OCI-LY3 (cell line): ENCODE data around the gene FBLN7.

Experiments used
- H2AFZ ChIP-seq: fragments of 200-600, 300-600 bp; shearing (Covaris generic); 2 replicates; pipeline ENCODE4 v1.6.0; 2014; ENCODE audit warnings: antibody characterized with exemption, low read depth, low read length
- H3K27ac ChIP-seq: fragments of 200-600, 300-600 bp; sonication (generic); 2 replicates; pipeline ENCODE4 v1.5.1; 2014; ENCODE audit warnings: mild to moderate bottlenecking, low read length, moderate library complexity, mixed read lengths
- H3K27me3 ChIP-seq: fragments of 200-600, 300-600 bp; sonication (generic); 2 replicates; pipeline ENCODE4 v1.6.1; 2014; ENCODE audit warnings: low read depth, low read length, mixed read lengths
- H3K36me3 ChIP-seq: fragments of 200-600, 300-600 bp; sonication (generic); replicated peaks from 2 replicates; pipeline ENCODE3; 2014; ENCODE audit warnings: low read depth, low read length, mixed read lengths
- H3K4me1 ChIP-seq: fragments of 300-600, 200-600 bp; sonication (generic); 2 replicates; pipeline ENCODE4 v1.6.1; 2014; ENCODE audit warnings: low read length, mixed read lengths
- H3K4me2 ChIP-seq: fragments of 200-600, 300-600 bp; sonication (generic); 2 replicates; pipeline ENCODE4 v1.6.1; 2014; ENCODE audit warnings: low read length, mixed read lengths
- H3K4me3 ChIP-seq: fragments of 300-600, 200-600 bp; sonication (generic); 2 replicates; pipeline ENCODE4 v1.5.1; 2014; ENCODE audit warnings: antibody characterized with exemption, mild to moderate bottlenecking, low read length, moderate library complexity
- H3K79me2 ChIP-seq: fragments of 300-600, 200-600 bp; shearing (Covaris generic); 2 replicates; pipeline ENCODE4 v1.6.1; 2014; ENCODE audit warnings: mild to moderate bottlenecking, low read length, mixed read lengths
- H3K9ac ChIP-seq: fragments of 300-600, 200-600 bp; shearing (Covaris generic); 2 replicates; pipeline ENCODE4 v1.6.0; 2014; ENCODE audit warnings: mild to moderate bottlenecking, low read length, moderate library complexity
- H3K9me3 ChIP-seq: fragments of 200-600, 300-600 bp; shearing (Covaris generic); 2 replicates; pipeline ENCODE4 v1.6.1; 2014; ENCODE audit warnings: low read length, mixed read lengths; ENCODE audit not compliant: insufficient read depth
- H4K20me1 ChIP-seq: fragments of 200-600, 300-600 bp; sonication (generic); 2 replicates; pipeline ENCODE4 v1.6.1; 2016; ENCODE audit warnings: low read length, mixed read lengths; ENCODE audit not compliant: insufficient read depth
- CTCF ChIP-seq: fragments of 200-600, 300-600 bp; sonication (generic); IDR thresholded peaks from 2 replicates; pipeline ENCODE4 v1.5.1; 2014; ENCODE audit warnings: antibody characterized with exemption, low read length, low read depth
- EZH2phosphoT487 ChIP-seq: fragments of 200-600 bp; shearing (Covaris generic); IDR thresholded peaks from 2 replicates; pipeline ENCODE4 v1.6.1; 2018; ENCODE audit warnings: antibody characterized with exemption, mixed run types, low read depth

Gene FBLN7

GRCh38 chr2:112230371-112230770 is 92.2 kb downstream of the FBLN7 start:
- Histone ChIP-seq H2AFZ (no peak overlapping the region), H3K27me3 (no peaks in the 10 kb centered on the region), H3K79me2 (no peaks in the 10 kb centered on the region), H3K4me2 (no peak overlapping the region), H4K20me1 (no peaks in the 10 kb centered on the region), H3K9me3 (no peaks in the 10 kb centered on the region), H3K9ac (no peak overlapping the region), H3K36me3 (peaks cover 28% of the 10 kb centered on the region), H3K4me1 (no peaks in the 10 kb centered on the region), H3K4me3 (no peak overlapping the region), H3K27ac (no peak overlapping the region)
- TF ChIP-seq CTCF (no peak), EZH2phosphoT487 (no peak)
